Vagina (tissue), 2 donors: ENCODE results near the gene TMEM25. TPM values are rescaled to one million over a fixed set of nuclear protein-coding genes. Genes with fewer than 3 reads are reported as not detected.
"Not testable (repeated sequence)": the region's sequence is repeated elsewhere in the genome, so short reads cannot be mapped to it uniquely, and the experiment has no call there.

Experiments used
- DNase-seq, 2 donors: peaks; one replicate each; pipeline ENCODE4 v3.0.0-alpha.2; 2017; ENCODE audit errors: extremely low spot score in 2 of 2
- H3K27ac ChIP-seq: fragments of 200-600 bp; sonication (generic); one replicate; pipeline ENCODE4 v1.5.1; 2019
- H3K27me3 ChIP-seq: fragments of 200-600 bp; sonication (generic); one replicate; pipeline ENCODE4 v1.5.1; 2019
- H3K36me3 ChIP-seq, 2 donors: fragments of 200-600 bp; sonication (generic); one replicate each; pipeline ENCODE4 v1.5.1; 2017 to 2019
- H3K4me1 ChIP-seq: fragments of 200-600 bp; sonication (generic); one replicate; pipeline ENCODE4 v1.5.1; 2019
- H3K4me3 ChIP-seq, 2 donors: fragments of 200-600 bp; sonication (generic); 1 replicate in 1 of 2; 2 replicates in 1 of 2; pipeline ENCODE4 v1.5.1; 2016 to 2019
- H3K9me3 ChIP-seq: fragments of 200-600 bp; sonication (generic); one replicate; pipeline ENCODE4 v1.5.1; 2019
- POLR2A ChIP-seq, 2 donors: fragments of 450-650 bp; IDR thresholded peaks; one replicate each; pipeline ENCODE4 v1.6.1; 2017; ENCODE audit warnings: antibody characterized with exemption in 2 of 2, mild to moderate bottlenecking in 2 of 2, moderate library complexity in 2 of 2
- POLR2AphosphoS5 ChIP-seq, 2 donors: sonication (generic); formaldehyde crosslinking; IDR thresholded peaks; one replicate each; pipeline ENCODE4 v1.9.0; 2017; ENCODE audit warnings: antibody characterized with exemption in 2 of 2, mild to moderate bottlenecking in 2 of 2, low read depth in 1 of 2; ENCODE audit not compliant: insufficient read depth in 1 of 2
- intact Hi-C: fragments of 100-400 bp; cut with DNase I; formaldehyde crosslinking; loops from one replicate; pipeline ENCODE4 v1.15.1; 2023
- total RNA-seq: library from RNA; depleted of rRNA; stranded (reverse); fragments of >200 nt; gene quantifications from one replicate; pipeline ENCODE4 v1.2.3, GENCODE V29; 2016
- TF ChIP-seq, protein P1 (sequence below), 3 experiments: fragments of 450-650 bp in 2 of 3; fragments of 200-600 bp in 1 of 3; sonication (generic) in 1 of 3; IDR thresholded peaks; one replicate each; pipeline ENCODE4 v1.5.1; 2017 to 2019; ENCODE audit warnings: antibody characterized with exemption in 3 of 3, mild to moderate bottlenecking in 2 of 3, moderate library complexity in 2 of 3

The TMEM25 gene
- total RNA-seq, 1 donor from 2014 or later = 21.4 TPM

DNA sequence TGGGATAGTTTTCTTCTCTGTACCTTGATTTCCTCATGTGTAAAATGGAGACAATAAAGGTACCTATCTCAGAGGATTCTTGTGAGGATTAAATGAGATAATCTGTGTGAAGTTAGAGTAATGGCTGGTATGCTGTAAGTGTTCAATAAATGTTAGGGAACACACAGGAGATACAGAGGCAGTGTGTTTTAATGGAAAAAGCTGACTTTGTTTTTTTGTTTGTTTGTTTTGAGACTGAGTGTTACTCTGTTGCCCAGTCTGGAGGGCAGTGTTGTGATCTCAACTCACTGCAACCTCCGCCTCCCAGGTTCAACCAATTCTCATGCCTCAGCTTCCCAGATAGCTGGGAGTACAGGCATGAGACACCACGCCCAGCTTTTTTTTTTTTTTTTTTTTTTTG is 38.7 kb downstream of the TMEM25 start:
- Histone ChIP-seq H3K4me1 (peaks cover 28% of the 10 kb centered on the region), H3K36me3 (no peaks in the 10 kb centered on the region), H3K9me3 (no peaks in the 10 kb centered on the region), H3K27me3 (no peaks in the 10 kb centered on the region), H3K4me3 (no peak overlapping the region), H3K27ac (no peak overlapping the region)
- no peak for TF ChIP-seq POLR2AphosphoS5 (IDR thresholded peaks at IDR 0.05; ENCODE audit: insufficient read depth in 1 of 2, low read depth in 1 of 2)
- no peak for TF ChIP-seq POLR2A (IDR thresholded peaks at IDR 0.05)
- TF ChIP-seq, protein P1, sequence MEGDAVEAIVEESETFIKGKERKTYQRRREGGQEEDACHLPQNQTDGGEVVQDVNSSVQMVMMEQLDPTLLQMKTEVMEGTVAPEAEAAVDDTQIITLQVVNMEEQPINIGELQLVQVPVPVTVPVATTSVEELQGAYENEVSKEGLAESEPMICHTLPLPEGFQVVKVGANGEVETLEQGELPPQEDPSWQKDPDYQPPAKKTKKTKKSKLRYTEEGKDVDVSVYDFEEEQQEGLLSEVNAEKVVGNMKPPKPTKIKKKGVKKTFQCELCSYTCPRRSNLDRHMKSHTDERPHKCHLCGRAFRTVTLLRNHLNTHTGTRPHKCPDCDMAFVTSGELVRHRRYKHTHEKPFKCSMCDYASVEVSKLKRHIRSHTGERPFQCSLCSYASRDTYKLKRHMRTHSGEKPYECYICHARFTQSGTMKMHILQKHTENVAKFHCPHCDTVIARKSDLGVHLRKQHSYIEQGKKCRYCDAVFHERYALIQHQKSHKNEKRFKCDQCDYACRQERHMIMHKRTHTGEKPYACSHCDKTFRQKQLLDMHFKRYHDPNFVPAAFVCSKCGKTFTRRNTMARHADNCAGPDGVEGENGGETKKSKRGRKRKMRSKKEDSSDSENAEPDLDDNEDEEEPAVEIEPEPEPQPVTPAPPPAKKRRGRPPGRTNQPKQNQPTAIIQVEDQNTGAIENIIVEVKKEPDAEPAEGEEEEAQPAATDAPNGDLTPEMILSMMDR (IDR thresholded peaks at IDR 0.05) = no peak
- intact Hi-C loops = no loop called here
- DNase-seq = no peak

GRCh38 chr11:118570787-118571186 is 39.8 kb downstream of the TMEM25 start:
- DNase-seq = no peak
- no peak overlapping the region for H3K27ac ChIP-seq
- H3K36me3 ChIP-seq = no peaks in the 10 kb centered on the region
- no peak overlapping the region for H3K4me3 ChIP-seq
- H3K27me3 ChIP-seq = no peaks in the 10 kb centered on the region
- peaks cover 34% of the 10 kb centered on the region for H3K4me1 ChIP-seq
- intact Hi-C loops = no loop called here
- TF ChIP-seq POLR2AphosphoS5 (IDR thresholded peaks at IDR 0.05; ENCODE audit: insufficient read depth in 1 of 2, low read depth in 1 of 2) = no peak
- TF ChIP-seq POLR2A (IDR thresholded peaks at IDR 0.05) = no peak
- TF ChIP-seq, protein P1 (IDR thresholded peaks at IDR 0.05) = no peak
- H3K9me3 ChIP-seq = no peaks in the 10 kb centered on the region

DNA sequence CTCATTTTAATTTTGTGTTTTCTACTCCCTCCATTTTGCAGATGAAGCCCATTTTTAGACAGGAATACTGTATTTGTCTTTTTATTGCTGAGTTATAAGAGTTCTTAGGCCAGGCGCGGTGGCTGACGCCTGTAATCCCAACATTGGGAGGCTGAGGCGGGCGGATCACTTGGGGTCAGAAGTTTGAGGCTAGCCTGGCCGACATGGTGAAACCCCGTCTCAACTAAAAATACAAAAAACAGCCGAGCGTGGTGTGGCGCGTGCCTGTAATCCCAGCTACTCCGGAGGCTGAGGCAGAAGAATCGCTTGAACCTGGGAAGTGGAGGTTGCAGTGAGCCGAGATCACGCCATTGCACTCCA is 40.7 kb downstream of the TMEM25 start:
- Histone ChIP-seq H3K4me1 (peaks cover 43% of the 10 kb centered on the region), H3K27ac (peak overlapping the region; percentile 95), H3K4me3 (peak overlapping the region; percentile 74 to 83)
- intact Hi-C loops, H3K9me3 ChIP-seq, DNase-seq, H3K36me3 ChIP-seq, H3K27me3 ChIP-seq: not testable (repeated sequence)

DNA sequence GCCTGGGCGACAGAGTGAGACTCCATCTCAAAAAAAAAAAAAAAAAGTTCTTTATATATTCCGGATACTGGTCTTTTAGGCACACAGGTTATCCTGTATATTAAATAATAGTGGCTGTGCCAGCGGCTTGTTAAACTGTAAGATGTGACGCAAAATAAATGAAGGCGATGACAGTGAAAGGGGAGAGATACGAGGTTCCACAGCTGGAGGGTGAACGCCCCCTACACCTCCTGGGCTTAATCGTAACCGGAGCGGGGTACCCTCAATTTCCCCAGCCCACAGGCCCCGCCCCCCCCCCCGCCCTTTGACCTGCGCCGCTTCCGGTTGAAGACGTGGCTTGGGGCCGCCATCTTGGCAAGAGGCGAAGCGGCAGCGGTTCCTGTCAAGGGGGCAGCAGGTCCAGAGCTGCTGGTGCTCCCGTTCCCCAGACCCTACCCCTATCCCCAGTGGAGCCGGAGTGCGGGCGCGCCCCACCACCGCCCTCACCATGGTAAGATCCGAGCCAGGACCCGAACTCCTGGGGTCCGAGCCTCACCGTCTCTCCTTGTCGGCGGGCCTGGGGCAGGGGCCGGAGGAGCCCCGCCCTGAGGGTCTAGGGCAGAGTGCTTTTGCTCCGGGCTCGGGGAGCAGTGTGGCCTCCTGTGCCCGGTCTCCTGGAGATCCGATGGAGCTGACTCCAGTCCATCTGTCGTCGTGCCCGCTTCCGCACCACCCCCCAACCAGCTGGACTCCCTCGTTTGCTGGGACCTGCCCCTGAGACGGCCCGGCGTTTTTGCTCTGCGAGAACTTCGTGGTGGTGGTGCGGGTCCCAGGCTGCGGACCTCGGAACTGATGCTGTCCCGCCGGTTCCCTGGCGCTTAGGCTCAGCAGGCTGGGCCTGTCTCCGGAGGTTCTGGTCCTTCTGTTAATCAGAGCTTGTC is 41.3 kb downstream of the TMEM25 start, which contains the start of gene ARCN1:
TSS of gene ARCN1 (plus strand) at position 349 of the 920 bp plus-strand sequence. CDS start at position 488, 139 bp downstream.
- Histone ChIP-seq H3K27me3 (no peaks in the 10 kb centered on the region), H3K36me3 (no peaks in the 10 kb centered on the region), H3K9me3 (no peaks in the 10 kb centered on the region), H3K4me1 (peaks cover 50% of the 10 kb centered on the region), H3K27ac (peak within 1 kb of the TSS; percentile 95), H3K4me3 (peak within 1 kb of the TSS; percentile 74 to 83)
- peak in 1 of 2 donors; percentile 92 for DNase-seq
- intact Hi-C loops = no loop called here
- TF ChIP-seq POLR2AphosphoS5 (IDR thresholded peaks at IDR 0.05; ENCODE audit: insufficient read depth in 1 of 2, low read depth in 1 of 2) (peak in 1 of 2 donors; percentile 91), POLR2A (IDR thresholded peaks at IDR 0.05) (peak in 1 of 2 donors; percentile 31)
- TF ChIP-seq, protein P1 (IDR thresholded peaks at IDR 0.05) = no peak

DNA sequence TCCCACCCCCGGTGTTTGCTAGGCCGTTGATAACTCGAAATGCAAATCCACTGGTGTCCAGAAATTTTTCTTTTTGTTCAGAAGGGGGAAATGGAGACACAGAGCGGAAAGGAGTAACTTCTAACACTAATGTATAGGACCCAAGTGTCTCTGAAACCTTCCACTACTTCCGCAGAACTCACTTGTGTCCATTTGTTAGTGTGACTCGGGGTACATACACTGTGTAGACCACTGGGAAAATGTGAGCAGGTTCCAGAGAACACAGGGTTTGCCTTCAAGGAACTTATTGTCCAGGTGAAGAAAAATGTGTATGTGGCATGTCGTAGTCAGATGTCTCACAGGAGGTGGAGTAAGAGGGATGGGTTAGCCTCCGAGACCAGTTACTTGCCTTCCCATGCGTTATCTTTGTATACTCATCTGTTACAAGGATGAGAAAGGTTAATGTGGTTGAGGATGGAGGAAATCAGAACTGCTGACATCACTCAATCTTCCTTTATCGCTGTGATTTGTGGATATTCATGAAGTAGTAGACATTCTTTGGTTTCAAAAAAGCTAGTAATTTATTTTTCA is 42.1 kb downstream of the TMEM25 start:
- Histone ChIP-seq H3K9me3 (no peaks in the 10 kb centered on the region), H3K27ac (peak overlapping the region; percentile 95), H3K4me3 (peak overlapping the region; percentile 74 to 83), H3K27me3 (no peaks in the 10 kb centered on the region), H3K4me1 (peaks cover 55% of the 10 kb centered on the region), H3K36me3 (no peaks in the 10 kb centered on the region)
- no peak for DNase-seq
- TF ChIP-seq POLR2AphosphoS5 (IDR thresholded peaks at IDR 0.05; ENCODE audit: insufficient read depth in 1 of 2, low read depth in 1 of 2) = no peak
- TF ChIP-seq POLR2A (IDR thresholded peaks at IDR 0.05) = no peak
- TF ChIP-seq, protein P1 (IDR thresholded peaks at IDR 0.05) = no peak
- intact Hi-C loops = no loop called here
